MM.1S (cell line): ENCODE results near the gene FOXK1.

Experiments used
- DNase-seq: peaks from one replicate; pipeline ENCODE4 v3.0.0-alpha.2; 2015
- H2AFZ ChIP-seq: fragments of 300-600 bp; sonication (generic); 2 replicates; pipeline ENCODE4 v1.6.0; 2016; ENCODE audit warnings: antibody characterized with exemption, low read length
- H3F3A ChIP-seq: fragments of 300-600 bp; sonication (generic); 2 replicates; pipeline ENCODE4 v1.6.1; 2016; ENCODE audit warnings: mild to moderate bottlenecking, antibody characterized with exemption, low read length, moderate library complexity, mixed read lengths; ENCODE audit not compliant: insufficient read depth
- H3K27ac ChIP-seq: fragments of 300-600 bp; sonication (generic); 2 replicates; pipeline ENCODE4 v1.5.1; 2016; ENCODE audit warnings: mild to moderate bottlenecking, low read length
- H3K27me3 ChIP-seq: fragments of 300-600 bp; sonication (generic); replicated peaks from 2 replicates; pipeline ENCODE4 v1.6.0; 2016; ENCODE audit warnings: low read length; ENCODE audit not compliant: insufficient read depth
- H3K36me3 ChIP-seq: fragments of 300-600 bp; sonication (generic); replicated peaks from 2 replicates; pipeline ENCODE4 v1.6.1; 2016; ENCODE audit warnings: mild to moderate bottlenecking, low read length, mixed read lengths; ENCODE audit not compliant: insufficient read depth
- H3K4me1 ChIP-seq: fragments of 300-600 bp; sonication (generic); 2 replicates; pipeline ENCODE4 v1.6.1; 2016; ENCODE audit warnings: low read length, mixed read lengths
- H3K4me2 ChIP-seq: fragments of 300-600 bp; sonication (generic); 2 replicates; pipeline ENCODE4 v1.6.0; 2016; ENCODE audit warnings: low read depth, low read length
- H3K4me3 ChIP-seq: fragments of 300-600 bp; sonication (generic); 2 replicates; pipeline ENCODE4 v1.5.1; 2016; ENCODE audit warnings: low read length, mixed read lengths
- H3K79me2 ChIP-seq: fragments of 300-600 bp; sonication (generic); 2 replicates; pipeline ENCODE4 v1.6.1; 2016; ENCODE audit warnings: mixed run types, low read length, mixed read lengths
- H3K9ac ChIP-seq: fragments of 300-600 bp; sonication (generic); 2 replicates; pipeline ENCODE4 v1.6.1; 2016; ENCODE audit warnings: low read length, mixed read lengths
- H3K9me2 ChIP-seq: fragments of 300-600 bp; sonication (generic); replicated peaks from 2 replicates; pipeline ENCODE4 v1.6.1; 2016; ENCODE audit warnings: mild to moderate bottlenecking, low read length, mixed read lengths; ENCODE audit not compliant: insufficient read depth
- H3K9me3 ChIP-seq: fragments of 300-600 bp; sonication (generic); replicated peaks from 2 replicates; pipeline ENCODE4 v1.6.1; 2016; ENCODE audit warnings: mild to moderate bottlenecking, low read length, mixed read lengths; ENCODE audit not compliant: insufficient read depth
- H4K20me1 ChIP-seq: fragments of 300-600 bp; sonication (generic); 2 replicates; pipeline ENCODE4 v1.6.1; 2016; ENCODE audit warnings: mild to moderate bottlenecking, low read length, moderate library complexity, mixed read lengths; ENCODE audit not compliant: insufficient read depth
- CTCF ChIP-seq: fragments of 300-600 bp; sonication (generic); IDR thresholded peaks from 2 replicates; pipeline ENCODE4 v1.5.1; 2016; ENCODE audit warnings: antibody characterized with exemption, low read length, mixed read lengths
- EZH2 ChIP-seq: fragments of 300-600 bp; sonication (generic); optimal IDR thresholded peaks from 2 replicates; pipeline ENCODE3; 2017; ENCODE audit warnings: low read depth, mild to moderate bottlenecking, antibody characterized with exemption, low read length, mixed read lengths
- EZH2phosphoT487 ChIP-seq: fragments of 300-600 bp; sonication (generic); IDR thresholded peaks from 2 replicates; pipeline ENCODE4 v1.6.1; 2018; ENCODE audit warnings: antibody characterized with exemption, low read length

The FOXK1 gene

GRCh38 chr7:4764402-4765007, 82.4 kb downstream of the FOXK1 start:
- H3K4me3 ChIP-seq, result no peak overlapping the region
- no peaks in the 10 kb centered on the region for H4K20me1 ChIP-seq
- H3K36me3 ChIP-seq, result no peaks in the 10 kb centered on the region

GRCh38 chr7:4765776-4766490, 83.8 kb downstream of the FOXK1 start:
- no peaks in the 10 kb centered on the region for H3K4me1 ChIP-seq
- no peaks in the 10 kb centered on the region for H3K9me2 ChIP-seq
- no peak overlapping the region for H3K27ac ChIP-seq
- no peak overlapping the region for H2AFZ ChIP-seq
- H3K27me3 ChIP-seq, result no peaks in the 10 kb centered on the region
- H3K79me2 ChIP-seq, result no peaks in the 10 kb centered on the region
- H4K20me1 ChIP-seq, result no peaks in the 10 kb centered on the region
- H3K4me2 ChIP-seq, result no peak overlapping the region
- H3K4me3 ChIP-seq, result no peak overlapping the region
- no peak for TF ChIP-seq EZH2phosphoT487
- no peak for DNase-seq
- no peaks in the 10 kb centered on the region for H3F3A ChIP-seq
- no peaks in the 10 kb centered on the region for H3K36me3 ChIP-seq
- no peaks in the 10 kb centered on the region for H3K9me3 ChIP-seq
- no peak overlapping the region for H3K9ac ChIP-seq

More at GRCh38 chr7:4764402-4765007, 82.4 kb downstream of the FOXK1 start:
- no peak for DNase-seq
- Histone ChIP-seq H3K9ac (no peak overlapping the region), H3F3A (no peaks in the 10 kb centered on the region), H3K4me1 (no peaks in the 10 kb centered on the region), H3K9me2 (no peaks in the 10 kb centered on the region), H3K9me3 (no peaks in the 10 kb centered on the region), H2AFZ (no peak overlapping the region), H3K79me2 (no peaks in the 10 kb centered on the region), H3K27me3 (no peaks in the 10 kb centered on the region), H3K4me2 (no peak overlapping the region), H3K27ac (no peak overlapping the region)
- TF ChIP-seq EZH2 (no peak), EZH2phosphoT487 (no peak), CTCF (no peak)

DNA sequence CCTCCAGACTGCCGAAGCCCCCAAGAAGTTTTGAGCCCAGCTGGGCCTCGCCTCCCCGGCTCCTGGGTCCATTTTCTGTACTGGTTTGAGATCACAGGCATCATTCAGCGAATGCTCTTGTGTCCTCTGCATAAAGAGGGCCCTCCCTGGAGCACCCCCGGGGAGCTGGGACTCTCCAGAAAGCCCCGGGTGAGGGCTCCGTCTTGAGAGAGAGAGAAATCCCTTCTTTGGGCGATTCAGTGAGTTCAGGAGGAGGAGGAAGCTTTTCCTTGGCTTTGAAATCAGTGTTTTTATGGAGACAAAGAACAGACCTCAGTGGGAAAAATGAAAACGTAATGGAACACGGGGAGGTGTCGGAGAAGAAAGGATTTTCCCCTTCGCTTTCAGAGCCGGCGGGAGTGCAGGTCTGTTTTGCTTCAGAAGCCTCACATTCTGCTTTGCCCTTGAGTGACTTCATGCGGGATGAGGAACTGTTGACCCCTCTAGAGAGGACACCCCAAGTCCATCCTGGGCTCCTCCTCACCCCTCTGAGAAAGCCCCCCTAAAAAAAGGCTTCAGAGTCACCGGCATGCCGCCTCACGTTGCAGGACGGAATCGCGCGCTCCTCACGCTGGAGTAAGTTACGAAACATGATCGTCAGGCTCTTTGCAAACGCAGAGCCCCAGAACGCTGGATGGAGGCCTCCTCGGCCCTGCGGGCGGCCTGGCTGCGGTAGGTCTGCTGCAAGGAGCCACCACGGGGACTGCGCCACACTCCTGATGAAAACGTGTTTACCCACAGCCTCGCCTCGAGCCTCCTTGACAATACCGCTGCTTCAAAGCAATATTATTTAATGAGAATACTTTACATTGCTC, 84.8 kb downstream of the FOXK1 start:
- no peak for TF ChIP-seq EZH2
- TF ChIP-seq EZH2phosphoT487, result no peak
- no peak for TF ChIP-seq CTCF
- H3K9ac ChIP-seq, result no peak overlapping the region

More for the DNA sequence above, 84.8 kb downstream of the FOXK1 start:
- no peaks in the 10 kb centered on the region for H3K27me3 ChIP-seq
- no peaks in the 10 kb centered on the region for H3F3A ChIP-seq
- H3K4me3 ChIP-seq, result no peak overlapping the region
- H3K36me3 ChIP-seq, result no peaks in the 10 kb centered on the region
- H4K20me1 ChIP-seq, result no peaks in the 10 kb centered on the region
- DNase-seq, result no peak
- H3K79me2 ChIP-seq, result no peaks in the 10 kb centered on the region
- no peaks in the 10 kb centered on the region for H3K9me2 ChIP-seq
- no peaks in the 10 kb centered on the region for H3K4me1 ChIP-seq
- H3K27ac ChIP-seq, result no peak overlapping the region
- no peak overlapping the region for H2AFZ ChIP-seq
- no peak overlapping the region for H3K4me2 ChIP-seq
- no peaks in the 10 kb centered on the region for H3K9me3 ChIP-seq
